HG02798 (cell line): ENCODE results near the gene MS4A5.
A peak's percentile ranks its signal among the peaks of the same experiment; 100 is the strongest.

Experiments
- ATAC-seq: cut with Tn5 transposase; IDR thresholded peaks from one replicate; pipeline ENCODE4 v1.9.1; 2021; ENCODE audit warnings: mild to moderate bottlenecking; ENCODE audit not compliant: unreplicated experiment, poor library complexity

MS4A5 gene

GRCh38 chr11:60477035-60477445 is 47.7 kb downstream of the MS4A5 start:
- ATAC-seq, result peak; percentile 56

GRCh38 chr11:60482361-60482760 is 53.0 kb downstream of the MS4A5 start:
- no peak for ATAC-seq

- peak; percentile 97 for ATAC-seq
These were observed 56.6 kb downstream of the MS4A5 start for GRCh38 chr11:60485987-60486386.

- no peak for ATAC-seq
These were observed 63.2 kb downstream of the MS4A5 start, which contains the start of gene MS4A12 for GRCh38 chr11:60492488-60493009. TSS of gene MS4A12 (plus strand) at chr11:60492778. CDS start at chr11:60497319, 4,541 bp downstream.

- no peak for ATAC-seq
These were observed 64.1 kb downstream of the MS4A5 start for GRCh38 chr11:60493454-60493853.
